Brain microvascular endothelial cell (primary cell): ENCODE results near the gene ANKIB1.
A peak's percentile ranks its signal among the peaks of the same experiment; 100 is the strongest.

Experiments
- DNase-seq: peaks from one replicate; pipeline ENCODE4 v3.0.0-alpha.2; 2020
- H3K27ac ChIP-seq: fragments of 250-450 bp; sonication (Bioruptor Pico); 2 replicates; pipeline ENCODE4 v1.5.1; 2020; ENCODE audit warnings: mild to moderate bottlenecking, moderate library complexity
- H3K27me3 ChIP-seq: fragments of 250-450 bp; sonication (Bioruptor Pico); replicated peaks from 2 replicates; pipeline ENCODE4 v1.5.1; 2020; ENCODE audit warnings: mild to moderate bottlenecking
- H3K36me3 ChIP-seq: fragments of 250-450 bp; sonication (Bioruptor Pico); replicated peaks from 2 replicates; pipeline ENCODE4 v1.5.1; 2020; ENCODE audit warnings: mild to moderate bottlenecking
- H3K4me3 ChIP-seq: 2 replicates; pipeline ENCODE4 v1.5.1; 2011; ENCODE audit warnings: low read depth, mild to moderate bottlenecking, control low read depth, low read length, moderate library complexity
- in situ Hi-C: cut with HindIII; loops from 2 replicates; pipeline ENCODE4 v1.10.0; 2017; ENCODE audit warnings: low sequenced_read_pairs, low pct_ligation_motif_present
- TF ChIP-seq, protein P1 (sequence below): IDR thresholded peaks from 2 replicates; pipeline ENCODE4 v1.5.1; 2011; ENCODE audit warnings: low read depth, mild to moderate bottlenecking, moderate library complexity, low read length, control low read depth, inconsistent platforms; ENCODE audit errors: missing control alignments

ANKIB1 gene

GRCh38 chr7:92259062-92259461 lies 13.3 kb downstream of the ANKIB1 start:
- TF ChIP-seq, protein P1, sequence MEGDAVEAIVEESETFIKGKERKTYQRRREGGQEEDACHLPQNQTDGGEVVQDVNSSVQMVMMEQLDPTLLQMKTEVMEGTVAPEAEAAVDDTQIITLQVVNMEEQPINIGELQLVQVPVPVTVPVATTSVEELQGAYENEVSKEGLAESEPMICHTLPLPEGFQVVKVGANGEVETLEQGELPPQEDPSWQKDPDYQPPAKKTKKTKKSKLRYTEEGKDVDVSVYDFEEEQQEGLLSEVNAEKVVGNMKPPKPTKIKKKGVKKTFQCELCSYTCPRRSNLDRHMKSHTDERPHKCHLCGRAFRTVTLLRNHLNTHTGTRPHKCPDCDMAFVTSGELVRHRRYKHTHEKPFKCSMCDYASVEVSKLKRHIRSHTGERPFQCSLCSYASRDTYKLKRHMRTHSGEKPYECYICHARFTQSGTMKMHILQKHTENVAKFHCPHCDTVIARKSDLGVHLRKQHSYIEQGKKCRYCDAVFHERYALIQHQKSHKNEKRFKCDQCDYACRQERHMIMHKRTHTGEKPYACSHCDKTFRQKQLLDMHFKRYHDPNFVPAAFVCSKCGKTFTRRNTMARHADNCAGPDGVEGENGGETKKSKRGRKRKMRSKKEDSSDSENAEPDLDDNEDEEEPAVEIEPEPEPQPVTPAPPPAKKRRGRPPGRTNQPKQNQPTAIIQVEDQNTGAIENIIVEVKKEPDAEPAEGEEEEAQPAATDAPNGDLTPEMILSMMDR = no peak
- in situ Hi-C loops = no loop called here
- Histone ChIP-seq H3K27me3 (no peaks in the 10 kb centered on the region), H3K4me3 (no peak overlapping the region), H3K27ac (no peak overlapping the region), H3K36me3 (no peaks in the 10 kb centered on the region)
- DNase-seq = no peak

GRCh38 chr7:92259610-92260247 lies 14.0 kb downstream of the ANKIB1 start:
- no peak overlapping the region for H3K27ac ChIP-seq
- TF ChIP-seq, protein P1 = no peak

DNA sequence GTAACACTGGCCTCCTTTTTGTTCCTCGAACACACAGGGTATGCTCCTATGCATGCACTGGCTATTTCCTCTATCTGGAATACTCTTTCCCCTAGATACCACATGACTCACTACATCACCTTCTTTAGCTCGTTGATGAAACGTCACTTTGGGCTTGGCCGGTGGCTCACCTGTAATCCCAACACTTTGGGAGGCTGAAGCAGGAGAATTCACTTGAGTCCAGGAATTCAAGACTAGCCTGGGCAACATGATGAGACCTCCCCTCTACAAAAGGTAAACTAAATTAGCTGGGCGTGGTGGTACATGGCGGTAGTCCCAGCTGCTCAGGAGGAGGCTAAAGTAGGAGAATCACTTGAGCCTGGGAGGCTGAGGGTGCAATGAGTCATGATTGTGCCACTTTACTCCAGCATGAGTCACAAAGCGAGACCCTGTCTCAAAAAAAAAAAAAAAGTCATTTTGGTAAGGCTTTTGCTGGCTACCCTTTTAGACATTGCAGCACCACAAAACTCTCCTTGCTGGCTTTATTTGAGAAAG lies 14.5 kb downstream of the ANKIB1 start:
- H3K27me3 ChIP-seq = no peaks in the 10 kb centered on the region
- DNase-seq = no peak
- H3K27ac ChIP-seq = no peak overlapping the region
- TF ChIP-seq, protein P1 = no peak
- no peaks in the 10 kb centered on the region for H3K36me3 ChIP-seq
- H3K4me3 ChIP-seq = no peak overlapping the region
- in situ Hi-C loops = no loop called here

More at GRCh38 chr7:92259610-92260247, 14.0 kb downstream of the ANKIB1 start:
- Histone ChIP-seq H3K36me3 (no peaks in the 10 kb centered on the region), H3K4me3 (no peak overlapping the region), H3K27me3 (no peaks in the 10 kb centered on the region)
- in situ Hi-C loops = no loop called here
- no peak for DNase-seq

GRCh38 chr7:92266415-92267241 lies 20.9 kb downstream of the ANKIB1 start:
- Histone ChIP-seq H3K36me3 (no peaks in the 10 kb centered on the region), H3K27me3 (no peaks in the 10 kb centered on the region), H3K27ac (no peak overlapping the region), H3K4me3 (no peak overlapping the region)
- peak; percentile 23 for DNase-seq
- TF ChIP-seq, protein P1 = peak; percentile 7
- in situ Hi-C loops = no loop called here

DNA sequence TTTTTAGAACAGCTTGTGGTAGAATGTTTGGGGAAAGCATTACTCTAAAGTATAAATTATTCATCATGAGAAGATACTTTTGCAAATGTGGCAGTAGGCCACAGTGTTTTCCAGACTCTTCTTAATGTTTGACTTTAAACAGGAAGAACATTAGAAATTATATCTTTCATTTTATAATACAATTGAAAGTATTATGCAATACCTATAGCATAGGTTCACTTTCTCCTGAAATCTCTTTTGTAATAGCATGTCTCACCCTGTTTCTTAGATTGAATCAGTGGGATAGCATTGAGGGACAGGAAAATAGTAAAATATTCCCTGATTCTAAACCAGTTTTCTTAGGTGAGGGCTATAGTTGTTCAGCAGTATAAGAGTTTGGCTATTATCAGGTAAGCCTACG lies 23.1 kb downstream of the ANKIB1 start:
- Histone ChIP-seq H3K4me3 (no peak overlapping the region), H3K27me3 (no peaks in the 10 kb centered on the region), H3K27ac (no peak overlapping the region), H3K36me3 (no peaks in the 10 kb centered on the region)
- TF ChIP-seq, protein P1 = no peak
- no peak for DNase-seq
- in situ Hi-C loops = no loop called here
